Measurements from ENCODE around the gene HELZ.

Gene HELZ

DNA sequence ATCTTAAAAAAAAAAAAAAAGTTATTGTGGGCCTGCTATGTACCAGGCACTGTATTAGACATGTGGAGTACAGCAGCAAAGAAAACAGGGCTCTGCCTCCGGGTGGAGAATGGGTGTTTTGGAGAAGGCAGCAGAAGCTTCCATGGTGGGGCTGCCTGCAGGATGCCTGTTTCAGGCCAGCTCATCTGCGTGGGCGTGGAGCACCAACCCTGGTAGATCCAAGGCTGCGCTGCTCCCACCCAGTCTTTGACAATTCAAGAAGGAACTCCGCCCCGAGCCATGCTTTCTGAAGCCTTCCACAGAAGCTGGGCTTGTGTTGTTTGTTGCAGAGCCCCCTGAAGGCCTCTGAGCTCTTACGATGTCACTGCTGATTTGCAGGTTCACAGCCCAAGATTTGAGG is 223.8 kb downstream of the HELZ start:
- no peak for DNase-seq
